HG03064 (cell line): ENCODE data around the gene PRKCQ.
"Not testable (repeated sequence)": the region's sequence is repeated elsewhere in the genome, so short reads cannot be mapped to it uniquely, and the experiment has no call there.

Source experiments
- ATAC-seq: cut with Tn5 transposase; IDR thresholded peaks from one replicate; pipeline ENCODE4 v1.9.1; 2021; ENCODE audit warnings: low read depth; ENCODE audit not compliant: unreplicated experiment

The PRKCQ gene

DNA sequence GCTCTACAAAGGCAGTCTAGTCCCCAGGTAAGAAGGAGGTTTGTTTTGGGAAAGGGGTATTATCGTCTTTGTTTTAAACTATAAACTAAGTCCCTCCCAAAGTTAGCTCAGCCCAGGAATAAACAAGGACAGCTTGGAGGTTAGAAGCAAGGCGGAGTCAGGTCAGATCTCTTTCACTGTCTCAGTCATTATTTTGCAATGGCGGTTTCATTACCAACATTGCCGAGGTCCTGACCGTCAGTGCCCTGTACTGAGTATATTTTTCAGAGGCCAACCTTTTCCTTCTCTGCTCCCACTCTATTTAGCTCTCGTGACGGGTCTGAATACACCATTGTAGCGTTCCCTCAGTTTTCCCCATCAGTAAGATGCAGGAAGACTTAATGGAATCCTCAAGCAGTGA lies 184.5 kb downstream of the PRKCQ start:
- ATAC-seq: no peak

GRCh38 chr10:6394084-6394483 lies 186.0 kb downstream of the PRKCQ start:
- no peak for ATAC-seq

DNA sequence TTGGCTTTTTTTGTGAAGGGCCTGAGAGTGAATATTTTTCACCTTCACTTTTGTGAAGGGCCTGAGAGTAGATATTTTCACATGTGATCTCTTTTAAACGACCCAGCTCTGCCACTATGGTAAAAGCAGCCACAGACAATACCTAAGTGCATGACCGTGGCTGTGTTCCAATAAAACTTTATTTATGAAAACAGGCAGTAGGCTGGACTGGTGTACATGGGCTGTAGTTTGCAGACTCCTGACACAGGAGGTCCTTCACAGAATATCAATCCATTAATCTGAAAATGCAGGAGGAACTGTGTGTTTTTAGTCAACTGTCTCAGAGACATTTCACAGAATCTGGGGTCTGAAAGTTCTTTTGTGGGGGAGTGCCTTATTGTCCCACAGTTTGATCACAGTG lies 186.9 kb downstream of the PRKCQ start:
- ATAC-seq: no peak

DNA sequence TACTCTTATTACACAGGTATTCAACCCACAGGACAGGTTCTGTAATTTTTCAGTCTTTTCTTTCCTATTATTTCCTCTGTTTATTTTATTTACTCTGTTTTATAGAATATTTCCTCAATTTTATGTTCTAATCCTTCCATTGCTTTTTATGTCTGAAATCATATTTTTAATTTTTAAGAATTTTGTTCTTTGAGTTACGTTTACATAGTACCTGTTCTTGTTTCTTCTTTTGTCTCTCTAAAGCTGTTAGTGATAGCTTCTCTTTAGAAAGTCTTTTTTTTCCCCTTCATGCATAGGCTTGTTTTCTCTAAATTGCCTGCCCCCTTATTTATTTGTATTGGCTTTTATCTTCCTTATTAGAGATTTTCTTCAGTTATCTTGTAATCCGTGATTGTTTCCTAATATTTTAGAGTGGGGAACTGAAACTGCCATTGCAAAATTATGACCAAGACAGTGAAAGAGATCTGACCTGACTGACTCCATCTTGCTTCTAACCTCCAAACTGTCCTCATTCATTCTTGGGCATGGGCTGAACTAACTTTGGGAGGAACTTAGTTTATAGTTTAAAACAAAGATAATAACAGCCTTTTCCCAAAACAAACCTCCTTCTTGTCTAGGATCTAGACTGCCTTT lies 189.7 kb downstream of the PRKCQ start:
- ATAC-seq: no peak

- ATAC-seq: no peak
Observed at GRCh38 chr10:6388261-6388893, 191.7 kb downstream of the PRKCQ start.

- ATAC-seq: no peak
Observed at GRCh38 chr10:6386960-6387359, 193.1 kb downstream of the PRKCQ start.

DNA sequence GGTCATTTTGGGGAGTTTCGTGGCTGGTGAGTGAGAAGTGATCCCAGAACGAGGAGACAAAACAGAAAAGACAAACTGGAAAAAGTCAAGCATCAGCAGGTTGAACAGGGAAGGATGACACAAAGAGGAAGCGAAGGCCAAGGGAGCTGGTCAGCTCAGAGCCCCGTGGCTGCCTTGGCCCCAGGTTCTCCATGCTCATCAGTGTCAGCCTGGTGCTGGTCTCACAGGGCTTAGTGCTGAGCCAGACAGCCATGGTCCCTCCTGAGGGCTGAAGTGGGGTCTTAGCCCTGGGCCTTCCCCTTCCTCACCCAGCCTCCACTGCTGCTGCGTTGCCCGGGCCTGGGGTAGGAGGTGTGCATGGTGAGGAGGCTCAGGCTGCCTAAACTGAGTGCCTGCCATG lies 193.7 kb downstream of the PRKCQ start:
- ATAC-seq: no peak

- no peak for ATAC-seq
Observed at GRCh38 chr10:6385665-6386064, 194.4 kb downstream of the PRKCQ start.

DNA sequence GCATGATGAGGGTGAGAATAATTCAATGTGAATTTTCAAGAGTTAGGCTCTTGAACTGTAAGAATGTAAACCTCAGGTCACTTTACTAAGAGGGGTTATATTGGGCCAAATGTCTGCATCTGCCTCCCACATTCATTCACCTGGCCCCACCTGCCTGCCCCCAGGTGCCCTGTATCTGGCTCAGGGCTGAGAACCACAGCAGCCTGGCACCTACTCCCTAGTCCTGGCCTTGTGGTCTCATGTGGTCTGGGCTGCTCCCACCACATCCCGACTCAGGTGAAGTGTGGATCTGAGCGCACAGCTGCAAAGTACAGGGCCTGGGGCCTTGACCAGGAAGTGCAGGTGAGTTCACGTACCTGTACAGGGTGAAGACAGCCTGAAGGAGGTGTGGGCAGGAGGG lies 195.2 kb downstream of the PRKCQ start:
- ATAC-seq: no peak

DNA sequence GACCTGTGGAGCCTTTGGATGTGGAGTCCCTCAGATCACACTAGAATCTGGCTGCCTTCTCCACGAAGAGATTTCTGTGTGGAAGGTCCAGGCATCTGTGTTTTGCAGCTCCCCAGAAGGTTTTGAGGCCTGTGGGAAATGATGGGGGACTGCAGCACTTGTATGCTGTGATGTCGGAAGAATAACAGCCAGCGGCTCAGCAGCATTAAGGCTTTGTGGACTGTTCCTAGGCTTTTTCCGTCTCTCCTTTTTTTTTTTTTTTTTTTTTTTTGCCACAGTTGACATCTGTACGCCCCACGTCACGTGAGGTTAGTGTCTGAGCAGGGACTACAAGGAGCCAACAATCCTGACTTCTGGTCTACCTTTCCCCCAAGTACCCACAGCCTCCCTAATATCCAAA lies 196.0 kb downstream of the PRKCQ start:
- no peak for ATAC-seq

- no peak for ATAC-seq
Observed at GRCh38 chr10:6383096-6383812, 196.8 kb downstream of the PRKCQ start.

- peak; percentile 85 for ATAC-seq
Observed at GRCh38 chr10:6382081-6382480, 198.0 kb downstream of the PRKCQ start.

- ATAC-seq: not testable (repeated sequence)
Observed at GRCh38 chr10:6380478-6380877, 199.6 kb downstream of the PRKCQ start.

DNA sequence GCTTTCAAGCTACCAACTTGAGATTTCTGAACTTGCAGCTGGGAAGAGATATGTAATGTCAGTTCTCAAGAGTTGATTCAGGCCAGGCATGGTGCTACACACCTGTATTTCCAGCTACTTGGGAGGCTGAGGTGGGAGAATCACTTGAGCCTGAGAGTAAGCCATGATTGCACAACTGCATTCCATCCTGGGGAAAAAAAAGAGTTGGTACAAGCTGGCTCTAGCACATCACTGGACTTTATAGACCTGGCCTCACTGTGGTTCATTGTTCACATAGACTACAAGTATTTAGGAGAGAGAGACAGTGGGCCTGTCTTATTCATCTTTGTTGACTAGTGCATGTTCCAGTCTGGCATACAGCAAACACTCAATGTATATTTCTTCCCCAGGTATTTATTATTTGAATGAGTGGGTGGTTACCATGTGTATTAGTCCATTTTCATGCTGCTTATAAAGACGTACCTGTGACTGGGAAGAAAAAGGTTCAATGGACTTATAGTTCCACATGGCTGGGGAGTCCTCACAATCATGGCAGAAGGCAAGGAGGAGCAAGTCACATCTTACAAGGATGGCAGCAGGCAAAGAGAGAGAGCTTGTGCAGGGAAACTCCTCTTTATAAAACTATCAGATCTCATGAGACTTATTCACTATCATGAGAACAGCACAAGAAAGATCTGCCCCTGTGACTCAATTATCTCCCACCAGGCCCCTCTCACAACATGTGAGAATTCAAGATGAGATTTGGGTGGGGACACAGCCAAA lies 200.9 kb downstream of the PRKCQ start:
- no peak for ATAC-seq
